ENCODE data around the gene MISP3.
A peak's percentile ranks its signal among the peaks of the same experiment; 100 is the strongest.

MISP3 gene

GRCh38 chr19:14107581-14108461 lies 35.2 kb downstream of the MISP3 start:
- 97% methylated on average over 17 of the region's 23 CpGs for WGBS (ENCODE audit: insufficient coverage)
- no peaks in the 10 kb centered on the region for H3K27me3 ChIP-seq (replicated peaks in 2 of 5; ENCODE audit: control insufficient read depth in 4 of 5, insufficient read depth in 5 of 5, low read length in 4 of 5)
- POLR2A ChIA-PET = no interaction called here
- DNase-seq = no peak
- H3K4me1 ChIP-seq (ENCODE audit: control extremely low read depth in 1 of 4, control insufficient read depth in 4 of 4, insufficient read depth in 4 of 4, low read length in 3 of 4) = peaks cover 0 to 7% (median 0%) of the 10 kb centered on the region in 4 experiments
- CTCF ChIA-PET = interaction anchor here (0.7 to 1.5 kb wide), 3 partner anchors 47 to 227 kb away, joined by 3 read pairs; no protein-coding TSS in a partner anchor
- H3K4me3 ChIP-seq (ENCODE audit: control insufficient read depth in 1 of 7, extremely low read depth in 1 of 7, insufficient read depth in 4 of 7, low read depth in 2 of 7, low read length in 6 of 7) = no peak overlapping the region
- no peak overlapping the region for H3K27ac ChIP-seq (ENCODE audit: insufficient read depth in 1 of 2, low read depth in 1 of 2, low read length in 2 of 2, poor library complexity in 1 of 2, severe bottlenecking in 2 of 2)
- H3K36me3 ChIP-seq (ENCODE audit: control insufficient read depth in 4 of 4, insufficient read depth in 4 of 4, low read length in 3 of 4) = peaks cover 4 to 13% (median 9%) of the 10 kb centered on the region in 4 experiments
- H3K9me3 ChIP-seq (ENCODE audit: control extremely low read depth in 1 of 5, control insufficient read depth in 4 of 5, insufficient read depth in 2 of 5, low read depth in 1 of 5, low read length in 4 of 5) = no peaks in the 10 kb centered on the region

GRCh38 chr19:14110650-14111049 lies 38.1 kb downstream of the MISP3 start:
- Histone ChIP-seq H3K4me3 (ENCODE audit: control insufficient read depth in 1 of 7, extremely low read depth in 1 of 7, insufficient read depth in 4 of 7, low read depth in 2 of 7, low read length in 6 of 7) (no peak overlapping the region), H3K36me3 (ENCODE audit: control insufficient read depth in 4 of 4, insufficient read depth in 4 of 4, low read length in 3 of 4) (peaks cover 4 to 9% (median 5%) of the 10 kb centered on the region in 4 experiments), H3K9me3 (ENCODE audit: control extremely low read depth in 1 of 5, control insufficient read depth in 4 of 5, insufficient read depth in 2 of 5, low read depth in 1 of 5, low read length in 4 of 5) (no peaks in the 10 kb centered on the region), H3K27ac (ENCODE audit: insufficient read depth in 1 of 2, low read depth in 1 of 2, low read length in 2 of 2, poor library complexity in 1 of 2, severe bottlenecking in 2 of 2) (no peak overlapping the region), H3K27me3 (replicated peaks in 2 of 5; ENCODE audit: control insufficient read depth in 4 of 5, insufficient read depth in 5 of 5, low read length in 4 of 5) (no peaks in the 10 kb centered on the region), H3K4me1 (ENCODE audit: control extremely low read depth in 1 of 4, control insufficient read depth in 4 of 4, insufficient read depth in 4 of 4, low read length in 3 of 4) (peaks cover 2 to 31% (median 3%) of the 10 kb centered on the region in 4 experiments)
- ChIA-PET POLR2A (no interaction called here), CTCF (interaction anchor here (0.6 to 1.6 kb wide), 3 partner anchors 26 to 40 kb away, joined by 3 to 4 read pairs (median 4); partner anchors contain the start of gene ASF1B)
- DNase-seq = no peak
- 100% methylated on average over 2 of the region's 2 CpGs for WGBS (ENCODE audit: insufficient coverage)

GRCh38 chr19:14111486-14111885 lies 38.9 kb downstream of the MISP3 start:
- Histone ChIP-seq H3K36me3 (ENCODE audit: control insufficient read depth in 4 of 4, insufficient read depth in 4 of 4, low read length in 3 of 4) (peaks cover 0 to 6% (median 1%) of the 10 kb centered on the region in 4 experiments), H3K4me1 (ENCODE audit: control extremely low read depth in 1 of 4, control insufficient read depth in 4 of 4, insufficient read depth in 4 of 4, low read length in 3 of 4) (peaks cover 3 to 40% (median 9%) of the 10 kb centered on the region in 4 experiments), H3K4me3 (ENCODE audit: control insufficient read depth in 1 of 7, extremely low read depth in 1 of 7, insufficient read depth in 4 of 7, low read depth in 2 of 7, low read length in 6 of 7) (no peak overlapping the region), H3K9me3 (ENCODE audit: control extremely low read depth in 1 of 5, control insufficient read depth in 4 of 5, insufficient read depth in 2 of 5, low read depth in 1 of 5, low read length in 4 of 5) (no peaks in the 10 kb centered on the region), H3K27me3 (replicated peaks in 2 of 5; ENCODE audit: control insufficient read depth in 4 of 5, insufficient read depth in 5 of 5, low read length in 4 of 5) (no peaks in the 10 kb centered on the region), H3K27ac (ENCODE audit: insufficient read depth in 1 of 2, low read depth in 1 of 2, low read length in 2 of 2, poor library complexity in 1 of 2, severe bottlenecking in 2 of 2) (no peak overlapping the region)
- ChIA-PET POLR2A (no interaction called here), CTCF (interaction anchor here (1.3 kb wide), 1 partner anchor 232 kb away, joined by 3 read pairs; no protein-coding TSS in a partner anchor)
- WGBS (ENCODE audit: insufficient coverage) = no CpG with 5 or more reads among the region's 1 CpG
- no peak for DNase-seq

DNA sequence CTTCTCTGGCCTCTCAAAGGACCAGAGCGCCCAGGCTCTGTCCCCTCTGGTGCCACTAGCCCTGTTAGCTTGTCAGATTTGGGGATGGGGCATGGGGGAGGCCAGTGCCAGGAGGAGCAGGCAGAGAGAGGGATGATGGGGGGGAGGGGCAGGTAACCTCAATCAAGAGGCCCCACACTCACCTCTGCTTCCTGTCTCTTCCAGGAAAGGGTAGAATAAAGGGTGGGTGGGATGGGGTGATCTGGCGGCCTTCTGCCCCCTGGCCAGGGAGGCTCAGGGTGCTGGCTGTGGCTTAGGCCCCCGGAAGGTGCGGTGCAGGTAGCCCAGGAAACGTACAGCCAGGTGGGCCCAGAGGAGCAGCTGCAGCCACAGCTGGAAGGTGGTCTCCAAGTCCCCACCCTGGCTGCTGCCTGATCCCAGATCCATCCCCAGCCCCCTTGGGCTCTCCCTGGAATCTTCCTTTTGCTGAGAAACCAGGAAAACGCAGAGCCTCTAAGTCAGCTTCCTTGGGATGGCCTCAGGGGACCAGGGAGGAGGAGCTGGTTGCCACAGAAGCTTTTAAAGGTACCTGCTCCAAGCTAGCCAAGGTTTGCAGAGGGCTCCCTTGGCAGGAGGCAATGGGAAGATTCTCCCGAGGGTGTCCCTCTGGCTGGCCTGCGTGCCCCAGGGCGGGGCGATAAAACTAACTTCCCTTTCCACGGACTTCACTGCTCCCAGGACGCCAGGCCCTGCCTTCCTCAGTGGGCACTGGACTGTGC lies 39.6 kb downstream of the MISP3 start:
- WGBS (ENCODE audit: insufficient coverage) = 88% methylated on average over 9 of the region's 12 CpGs
- H3K27me3 ChIP-seq (replicated peaks in 2 of 5; ENCODE audit: control insufficient read depth in 4 of 5, insufficient read depth in 5 of 5, low read length in 4 of 5) = no peaks in the 10 kb centered on the region
- peaks cover 3 to 47% (median 16%) of the 10 kb centered on the region in 4 experiments for H3K4me1 ChIP-seq (ENCODE audit: control extremely low read depth in 1 of 4, control insufficient read depth in 4 of 4, insufficient read depth in 4 of 4, low read length in 3 of 4)
- peaks cover 0 to 6% (median 1%) of the 10 kb centered on the region in 4 experiments for H3K36me3 ChIP-seq (ENCODE audit: control insufficient read depth in 4 of 4, insufficient read depth in 4 of 4, low read length in 3 of 4)
- no peak overlapping the region for H3K27ac ChIP-seq (ENCODE audit: insufficient read depth in 1 of 2, low read depth in 1 of 2, low read length in 2 of 2, poor library complexity in 1 of 2, severe bottlenecking in 2 of 2)
- ChIA-PET CTCF (interaction anchor here (1.2 to 2.0 kb wide), 3 partner anchors 38 to 233 kb away, joined by 3 to 4 read pairs (median 3); no protein-coding TSS in a partner anchor), POLR2A (interaction anchor here (0.6 kb wide), 1 partner anchor 59 kb away, joined by 4 read pairs; no protein-coding TSS in a partner anchor)
- H3K4me3 ChIP-seq (ENCODE audit: control insufficient read depth in 1 of 7, extremely low read depth in 1 of 7, insufficient read depth in 4 of 7, low read depth in 2 of 7, low read length in 6 of 7) = no peak overlapping the region
- H3K9me3 ChIP-seq (ENCODE audit: control extremely low read depth in 1 of 5, control insufficient read depth in 4 of 5, insufficient read depth in 2 of 5, low read depth in 1 of 5, low read length in 4 of 5) = no peaks in the 10 kb centered on the region
- no peak for DNase-seq

DNA sequence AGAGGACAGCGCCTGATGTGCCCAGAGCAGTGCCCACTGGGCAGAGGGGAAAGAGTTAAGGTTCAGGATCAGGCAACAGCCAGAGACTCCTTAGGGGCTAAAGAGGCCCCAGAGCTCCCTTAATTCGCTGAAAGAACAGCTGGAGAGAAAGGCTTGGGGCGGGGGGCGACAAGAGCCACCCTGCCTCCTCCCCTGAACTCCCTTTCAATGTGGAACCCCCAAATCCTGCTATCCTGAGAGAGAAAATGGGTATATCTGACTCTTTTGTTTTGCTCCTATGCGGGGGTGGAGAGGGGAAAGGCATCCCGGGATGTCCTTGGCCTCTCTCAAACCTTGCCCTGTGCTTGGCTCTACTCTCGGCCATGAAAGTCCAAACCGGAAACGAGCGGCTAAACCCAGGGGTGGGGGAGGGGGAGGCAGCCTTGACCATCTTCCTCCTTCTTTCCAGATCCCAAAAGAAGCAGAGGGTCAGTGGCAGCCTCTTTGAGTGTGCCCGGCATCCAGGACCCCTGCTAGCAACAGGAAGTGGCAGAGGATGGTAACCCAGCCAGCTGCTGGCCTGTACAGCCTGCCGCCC lies 40.3 kb downstream of the MISP3 start:
- 85% methylated on average over 8 of the region's 12 CpGs for WGBS (ENCODE audit: insufficient coverage)
- H3K4me3 ChIP-seq (ENCODE audit: control insufficient read depth in 1 of 7, extremely low read depth in 1 of 7, insufficient read depth in 4 of 7, low read depth in 2 of 7, low read length in 6 of 7) = no peak overlapping the region
- peaks cover 3 to 48% (median 16%) of the 10 kb centered on the region in 4 experiments for H3K4me1 ChIP-seq (ENCODE audit: control extremely low read depth in 1 of 4, control insufficient read depth in 4 of 4, insufficient read depth in 4 of 4, low read length in 3 of 4)
- H3K27ac ChIP-seq (ENCODE audit: insufficient read depth in 1 of 2, low read depth in 1 of 2, low read length in 2 of 2, poor library complexity in 1 of 2, severe bottlenecking in 2 of 2) = no peak overlapping the region
- ChIA-PET POLR2A (interaction anchor here (0.6 kb wide), 1 partner anchor 60 kb away, joined by 4 read pairs; no protein-coding TSS in a partner anchor), CTCF (interaction anchor here (1.2 to 4.5 kb wide), 13 partner anchors 17 to 234 kb away, joined by 3 to 30 read pairs (median 6); partner anchors contain the start of genes ASF1B and MISP3)
- H3K9me3 ChIP-seq (ENCODE audit: control extremely low read depth in 1 of 5, control insufficient read depth in 4 of 5, insufficient read depth in 2 of 5, low read depth in 1 of 5, low read length in 4 of 5) = no peaks in the 10 kb centered on the region
- H3K36me3 ChIP-seq (ENCODE audit: control insufficient read depth in 4 of 4, insufficient read depth in 4 of 4, low read length in 3 of 4) = peaks cover 0 to 1% (median 0%) of the 10 kb centered on the region in 4 experiments
- DNase-seq = no peak
- H3K27me3 ChIP-seq (replicated peaks in 2 of 5; ENCODE audit: control insufficient read depth in 4 of 5, insufficient read depth in 5 of 5, low read length in 4 of 5) = no peaks in the 10 kb centered on the region

DNA sequence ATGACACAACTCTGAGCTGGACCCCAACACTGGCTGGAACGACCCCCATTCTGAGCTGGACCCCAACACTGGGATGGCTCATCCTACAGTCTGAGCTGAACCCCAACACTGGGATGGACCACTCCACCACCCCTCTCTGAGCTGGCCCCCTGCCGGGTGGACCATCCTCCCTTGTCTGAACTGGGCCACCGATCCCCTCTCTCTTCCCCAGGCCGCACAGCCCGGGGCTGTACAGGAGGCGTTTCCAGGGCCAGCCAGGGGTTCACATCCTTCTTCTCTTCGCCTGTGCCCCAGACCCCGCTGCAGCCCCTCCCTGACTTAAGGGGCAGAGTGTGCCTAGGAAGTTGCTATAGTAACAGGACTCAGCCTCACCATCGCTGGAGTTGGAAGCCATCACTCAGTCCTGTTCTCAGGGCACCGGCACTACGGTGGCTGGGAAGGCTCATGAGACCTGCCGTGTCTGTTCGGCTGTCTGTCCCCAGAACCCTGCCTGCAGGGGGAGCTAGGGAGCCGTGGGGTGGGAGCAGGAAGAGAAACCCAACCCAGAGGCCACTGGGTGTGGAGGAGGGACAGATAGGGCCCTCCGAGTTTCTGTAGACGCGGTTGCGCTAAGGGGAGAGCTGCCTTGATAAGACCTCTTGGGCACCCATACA lies 41.3 kb downstream of the MISP3 start:
- WGBS (ENCODE audit: insufficient coverage) = 90% methylated on average over 18 of the region's 18 CpGs
- Histone ChIP-seq H3K4me1 (ENCODE audit: control extremely low read depth in 1 of 4, control insufficient read depth in 4 of 4, insufficient read depth in 4 of 4, low read length in 3 of 4) (peaks cover 3 to 56% (median 22%) of the 10 kb centered on the region in 4 experiments), H3K27ac (ENCODE audit: insufficient read depth in 1 of 2, low read depth in 1 of 2, low read length in 2 of 2, poor library complexity in 1 of 2, severe bottlenecking in 2 of 2) (no peak overlapping the region), H3K4me3 (ENCODE audit: control insufficient read depth in 1 of 7, extremely low read depth in 1 of 7, insufficient read depth in 4 of 7, low read depth in 2 of 7, low read length in 6 of 7) (no peak overlapping the region), H3K27me3 (replicated peaks in 2 of 5; ENCODE audit: control insufficient read depth in 4 of 5, insufficient read depth in 5 of 5, low read length in 4 of 5) (no peaks in the 10 kb centered on the region), H3K36me3 (ENCODE audit: control insufficient read depth in 4 of 4, insufficient read depth in 4 of 4, low read length in 3 of 4) (no peaks in the 10 kb centered on the region), H3K9me3 (ENCODE audit: control extremely low read depth in 1 of 5, control insufficient read depth in 4 of 5, insufficient read depth in 2 of 5, low read depth in 1 of 5, low read length in 4 of 5) (no peaks in the 10 kb centered on the region)
- peak; percentile 73 to 77 (median 74) for DNase-seq
- ChIA-PET POLR2A (no interaction called here), CTCF (interaction anchor here (0.6 to 4.5 kb wide), 24 partner anchors 11 to 234 kb away, joined by 3 to 30 read pairs (median 5); partner anchors contain the start of genes ASF1B, IL27RA and MISP3)

Measured in common myeloid progenitor, CD34-positive (primary cell).